GM12873 (cell line): Measurements from ENCODE around the gene TNFAIP8.
A peak's percentile ranks its signal among the peaks of the same experiment; 100 is the strongest.

ENCODE experiments used
- CTCF ChIP-seq: IDR thresholded peaks from 2 replicates; pipeline ENCODE4 v1.5.1; 2012; ENCODE audit warnings: low read depth, mild to moderate bottlenecking, moderate library complexity, low read length, control low read depth; ENCODE audit not compliant: insufficient read depth; ENCODE audit errors: missing control alignments

Gene TNFAIP8

GRCh38 chr5:119417891-119418605 lies 62.2 kb downstream of the TNFAIP8 start:
- TF ChIP-seq CTCF, result no peak

GRCh38 chr5:119418606-119419100 lies 62.8 kb downstream of the TNFAIP8 start:
- peak; percentile 20 for TF ChIP-seq CTCF

- TF ChIP-seq CTCF, result no peak
Observed at GRCh38 chr5:119420169-119420568, 64.3 kb downstream of the TNFAIP8 start.

- no peak for TF ChIP-seq CTCF
Observed at GRCh38 chr5:119426057-119426456, 70.2 kb downstream of the TNFAIP8 start.

- TF ChIP-seq CTCF, result no peak
Observed at GRCh38 chr5:119427060-119427459, 71.2 kb downstream of the TNFAIP8 start.

GRCh38 chr5:119435436-119436132 lies 79.8 kb downstream of the TNFAIP8 start:
- peak; percentile 70 for TF ChIP-seq CTCF

GRCh38 chr5:119439140-119439631 lies 83.4 kb downstream of the TNFAIP8 start:
- no peak for TF ChIP-seq CTCF
